ENCODE measurements around the gene STAT5B. TPM values are rescaled to one million over a fixed set of nuclear protein-coding genes. Genes with fewer than 3 reads are reported as not detected.

Gene STAT5B
- total and polyA plus RNA-seq, 9 of the 15 experiments (the other 6 are each of a cell fraction or from before 2014, with no cell fraction given) = 20.8 to 176 (median 92.4) TPM

DNA sequence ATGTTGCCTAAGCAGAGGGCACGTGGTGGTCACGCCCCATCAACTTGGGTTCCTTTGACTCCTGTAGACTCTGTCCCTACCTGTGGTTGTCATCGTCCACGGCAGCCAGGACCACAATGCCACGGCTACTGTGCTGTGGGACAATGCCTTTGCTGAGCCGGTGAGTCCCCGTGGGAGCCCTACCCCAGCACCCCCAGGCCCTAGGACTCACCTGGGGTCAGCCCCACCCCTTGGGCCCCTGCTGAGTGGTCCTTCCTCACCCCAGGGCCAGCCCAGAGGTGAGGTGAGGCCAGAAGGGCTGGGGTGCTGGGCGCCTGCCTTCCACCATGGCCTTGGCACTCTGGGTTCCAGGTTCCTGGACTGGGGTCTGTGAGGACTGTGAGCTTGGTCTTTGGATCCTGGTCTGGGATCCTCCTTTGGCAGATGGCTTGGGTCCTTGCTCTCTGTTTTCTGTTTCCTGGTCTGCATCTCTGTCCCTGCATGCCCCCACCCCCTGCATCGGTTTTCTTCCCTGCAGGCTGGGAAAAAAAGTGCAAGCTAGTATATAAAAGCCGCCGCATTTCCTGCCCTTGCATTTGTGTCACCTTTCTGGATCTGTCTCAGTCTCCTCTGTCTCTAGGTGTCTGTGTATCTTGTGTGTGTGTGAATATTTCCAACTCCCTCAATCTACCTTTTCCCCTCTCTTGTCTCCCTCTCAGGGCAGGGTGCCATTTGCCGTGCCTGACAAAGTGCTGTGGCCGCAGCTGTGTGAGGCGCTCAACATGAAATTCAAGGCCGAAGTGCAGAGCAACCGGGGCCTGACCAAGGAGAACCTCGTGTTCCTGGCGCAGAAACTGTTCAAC is 29.6 kb upstream of the STAT5B start (continued):
- peak; percentile 77 for TF ChIP-seq POLR2G (IDR thresholded peaks at IDR 0.05; ENCODE audit: low read depth, low read length)
- TF ChIP-seq, protein P1, sequence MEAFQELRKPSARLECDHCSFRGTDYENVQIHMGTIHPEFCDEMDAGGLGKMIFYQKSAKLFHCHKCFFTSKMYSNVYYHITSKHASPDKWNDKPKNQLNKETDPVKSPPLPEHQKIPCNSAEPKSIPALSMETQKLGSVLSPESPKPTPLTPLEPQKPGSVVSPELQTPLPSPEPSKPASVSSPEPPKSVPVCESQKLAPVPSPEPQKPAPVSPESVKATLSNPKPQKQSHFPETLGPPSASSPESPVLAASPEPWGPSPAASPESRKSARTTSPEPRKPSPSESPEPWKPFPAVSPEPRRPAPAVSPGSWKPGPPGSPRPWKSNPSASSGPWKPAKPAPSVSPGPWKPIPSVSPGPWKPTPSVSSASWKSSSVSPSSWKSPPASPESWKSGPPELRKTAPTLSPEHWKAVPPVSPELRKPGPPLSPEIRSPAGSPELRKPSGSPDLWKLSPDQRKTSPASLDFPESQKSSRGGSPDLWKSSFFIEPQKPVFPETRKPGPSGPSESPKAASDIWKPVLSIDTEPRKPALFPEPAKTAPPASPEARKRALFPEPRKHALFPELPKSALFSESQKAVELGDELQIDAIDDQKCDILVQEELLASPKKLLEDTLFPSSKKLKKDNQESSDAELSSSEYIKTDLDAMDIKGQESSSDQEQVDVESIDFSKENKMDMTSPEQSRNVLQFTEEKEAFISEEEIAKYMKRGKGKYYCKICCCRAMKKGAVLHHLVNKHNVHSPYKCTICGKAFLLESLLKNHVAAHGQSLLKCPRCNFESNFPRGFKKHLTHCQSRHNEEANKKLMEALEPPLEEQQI (IDR thresholded peaks at IDR 0.05) = no peak
- no peak for TF ChIP-seq GTF2A2 (tag; IDR thresholded peaks at IDR 0.05)
- no peak for TF ChIP-seq MEIS2 (IDR thresholded peaks at IDR 0.05; ENCODE audit: partially characterized antibody)
- no peak for TF ChIP-seq HNRNPH1 (optimal IDR thresholded peaks at IDR 0.05; ENCODE audit: low read depth, low read length)
- TF ChIP-seq ZNF384 (IDR thresholded peaks at IDR 0.05; ENCODE audit: low read depth, low read length) = no peak
- no peak for TF ChIP-seq ZFP1 (CRISPR knock-in tag; IDR thresholded peaks at IDR 0.05)
- no peak for TF ChIP-seq E2F3 (CRISPR knock-in tag; IDR thresholded peaks at IDR 0.05)
- no peak for TF ChIP-seq CBFA2T2 (conservative IDR thresholded peaks at IDR 0.05)
- TF ChIP-seq ZNF668 (CRISPR knock-in tag; IDR thresholded peaks at IDR 0.05) = no peak
- TF ChIP-seq SUPT5H (IDR thresholded peaks at IDR 0.05) = 0 out of 2 replicates have a peak, but pooled peaks have one; percentile 46
- TF ChIP-seq TEAD2 (tag; IDR thresholded peaks at IDR 0.05) = no peak
- TF ChIP-seq, protein P2, sequence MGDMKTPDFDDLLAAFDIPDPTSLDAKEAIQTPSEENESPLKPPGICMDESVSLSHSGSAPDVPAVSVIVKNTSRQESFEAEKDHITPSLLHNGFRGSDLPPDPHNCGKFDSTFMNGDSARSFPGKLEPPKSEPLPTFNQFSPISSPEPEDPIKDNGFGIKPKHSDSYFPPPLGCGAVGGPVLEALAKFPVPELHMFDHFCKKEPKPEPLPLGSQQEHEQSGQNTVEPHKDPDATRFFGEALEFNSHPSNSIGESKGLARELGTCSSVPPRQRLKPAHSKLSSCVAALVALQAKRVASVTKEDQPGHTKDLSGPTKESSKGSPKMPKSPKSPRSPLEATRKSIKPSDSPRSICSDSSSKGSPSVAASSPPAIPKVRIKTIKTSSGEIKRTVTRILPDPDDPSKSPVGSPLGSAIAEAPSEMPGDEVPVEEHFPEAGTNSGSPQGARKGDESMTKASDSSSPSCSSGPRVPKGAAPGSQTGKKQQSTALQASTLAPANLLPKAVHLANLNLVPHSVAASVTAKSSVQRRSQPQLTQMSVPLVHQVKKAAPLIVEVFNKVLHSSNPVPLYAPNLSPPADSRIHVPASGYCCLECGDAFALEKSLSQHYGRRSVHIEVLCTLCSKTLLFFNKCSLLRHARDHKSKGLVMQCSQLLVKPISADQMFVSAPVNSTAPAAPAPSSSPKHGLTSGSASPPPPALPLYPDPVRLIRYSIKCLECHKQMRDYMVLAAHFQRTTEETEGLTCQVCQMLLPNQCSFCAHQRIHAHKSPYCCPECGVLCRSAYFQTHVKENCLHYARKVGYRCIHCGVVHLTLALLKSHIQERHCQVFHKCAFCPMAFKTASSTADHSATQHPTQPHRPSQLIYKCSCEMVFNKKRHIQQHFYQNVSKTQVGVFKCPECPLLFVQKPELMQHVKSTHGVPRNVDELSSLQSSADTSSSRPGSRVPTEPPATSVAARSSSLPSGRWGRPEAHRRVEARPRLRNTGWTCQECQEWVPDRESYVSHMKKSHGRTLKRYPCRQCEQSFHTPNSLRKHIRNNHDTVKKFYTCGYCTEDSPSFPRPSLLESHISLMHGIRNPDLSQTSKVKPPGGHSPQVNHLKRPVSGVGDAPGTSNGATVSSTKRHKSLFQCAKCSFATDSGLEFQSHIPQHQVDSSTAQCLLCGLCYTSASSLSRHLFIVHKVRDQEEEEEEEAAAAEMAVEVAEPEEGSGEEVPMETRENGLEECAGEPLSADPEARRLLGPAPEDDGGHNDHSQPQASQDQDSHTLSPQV (IDR thresholded peaks at IDR 0.05) = 0 out of 2 replicates have a peak, but pooled peaks have one; percentile 11
- TF ChIP-seq, protein P3, sequence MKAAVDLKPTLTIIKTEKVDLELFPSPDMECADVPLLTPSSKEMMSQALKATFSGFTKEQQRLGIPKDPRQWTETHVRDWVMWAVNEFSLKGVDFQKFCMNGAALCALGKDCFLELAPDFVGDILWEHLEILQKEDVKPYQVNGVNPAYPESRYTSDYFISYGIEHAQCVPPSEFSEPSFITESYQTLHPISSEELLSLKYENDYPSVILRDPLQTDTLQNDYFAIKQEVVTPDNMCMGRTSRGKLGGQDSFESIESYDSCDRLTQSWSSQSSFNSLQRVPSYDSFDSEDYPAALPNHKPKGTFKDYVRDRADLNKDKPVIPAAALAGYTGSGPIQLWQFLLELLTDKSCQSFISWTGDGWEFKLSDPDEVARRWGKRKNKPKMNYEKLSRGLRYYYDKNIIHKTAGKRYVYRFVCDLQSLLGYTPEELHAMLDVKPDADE (conservative IDR thresholded peaks at IDR 0.05; ENCODE audit: control insufficient read depth, low read depth, low read length) = no peak
- no peak for TF ChIP-seq JUN (IDR thresholded peaks at IDR 0.05; ENCODE audit: borderline replicate concordance, low read depth, low read length)
- no peak for TF ChIP-seq JUN (CRISPR knock-in tag; IDR thresholded peaks at IDR 0.05; ENCODE audit: borderline replicate concordance)

Data from K562 (cell line).